Astrocyte (in vitro differentiated cells and primary cell): Measurements from ENCODE around the gene SLC10A3. TPM values are rescaled to one million over a fixed set of nuclear protein-coding genes. Genes with fewer than 3 reads are reported as not detected.

Experiments used
- DNase-seq: peaks from one replicate; pipeline ENCODE4 v3.0.0-alpha.2; 2010; ENCODE audit warnings: low read depth
- FAIRE-seq: peaks from 2 replicates; lab custom pipeline; 2011; peaks lifted over from hg19 to GRCh38; lab: Jason Lieb, UNC
- H2AFZ ChIP-seq: 2 replicates; pipeline ENCODE4 v1.6.0; 2012; ENCODE audit warnings: low read depth, low read length, inconsistent platforms
- H3K27ac ChIP-seq: 2 replicates; pipeline ENCODE4 v1.5.1; 2011; ENCODE audit warnings: low read depth, low read length, inconsistent platforms
- H3K27me3 ChIP-seq: 2 replicates; pipeline ENCODE4 v1.6.0; 2011; ENCODE audit warnings: low read length, inconsistent platforms; ENCODE audit not compliant: insufficient read depth
- H3K36me3 ChIP-seq: 2 replicates; pipeline ENCODE4 v1.5.1; 2011; ENCODE audit warnings: low read length, inconsistent platforms; ENCODE audit not compliant: insufficient read depth
- H3K4me1 ChIP-seq: 2 replicates; pipeline ENCODE4 v1.5.1; 2011; ENCODE audit warnings: low read length, inconsistent platforms; ENCODE audit not compliant: insufficient read depth
- H3K4me2 ChIP-seq: 2 replicates; pipeline ENCODE4 v1.6.0; 2012; ENCODE audit warnings: low read length, inconsistent platforms
- H3K4me3 ChIP-seq: 2 replicates; pipeline ENCODE4 v1.5.1; 2011; ENCODE audit warnings: low read depth, mild to moderate bottlenecking, low read length, inconsistent platforms; ENCODE audit not compliant: insufficient read depth
- H3K79me2 ChIP-seq: 2 replicates; pipeline ENCODE4 v1.6.0; 2012; ENCODE audit warnings: mild to moderate bottlenecking, low read length, inconsistent platforms; ENCODE audit not compliant: insufficient read depth
- H3K9ac ChIP-seq: 2 replicates; pipeline ENCODE4 v1.6.0; 2012; ENCODE audit warnings: mild to moderate bottlenecking, low read length, inconsistent platforms
- H3K9me3 ChIP-seq: 2 replicates; pipeline ENCODE4 v1.5.1; 2012; ENCODE audit warnings: low read depth, mild to moderate bottlenecking, low read length, inconsistent platforms; ENCODE audit not compliant: insufficient read depth
- H4K20me1 ChIP-seq: 2 replicates; pipeline ENCODE4 v1.6.0; 2012; ENCODE audit warnings: low read length, inconsistent platforms; ENCODE audit not compliant: insufficient read depth
- H3K27ac Mint-ChIP-seq: one replicate; pipeline ENCODE4 v1.8.0; 2021; ENCODE audit warnings: mild to moderate bottlenecking, mixed read lengths; ENCODE audit not compliant: unreplicated experiment
- H3K27me3 Mint-ChIP-seq: one replicate; pipeline ENCODE4 v1.8.0; 2021; ENCODE audit warnings: low read depth, mixed read lengths; ENCODE audit not compliant: unreplicated experiment
- H3K36me3 Mint-ChIP-seq: one replicate; pipeline ENCODE4 v1.8.0; 2021; ENCODE audit warnings: low read depth, mixed read lengths; ENCODE audit not compliant: unreplicated experiment
- H3K4me1 Mint-ChIP-seq: one replicate; pipeline ENCODE4 v1.8.0; 2021; ENCODE audit warnings: low read depth, mixed read lengths; ENCODE audit not compliant: unreplicated experiment
- H3K4me3 Mint-ChIP-seq: one replicate; pipeline ENCODE4 v1.8.0; 2021; ENCODE audit warnings: mild to moderate bottlenecking, moderate library complexity, mixed read lengths; ENCODE audit not compliant: unreplicated experiment
- H3K9me3 Mint-ChIP-seq: one replicate; pipeline ENCODE4 v1.8.0; 2021; ENCODE audit warnings: mild to moderate bottlenecking, mixed read lengths; ENCODE audit not compliant: unreplicated experiment
- CTCF ChIP-seq: IDR thresholded peaks from 2 replicates; pipeline ENCODE4 v1.5.1; 2011; ENCODE audit warnings: low read depth, mild to moderate bottlenecking, inconsistent platforms, low read length, moderate library complexity; ENCODE audit not compliant: insufficient read depth
- EZH2 ChIP-seq: IDR thresholded peaks from 2 replicates; pipeline ENCODE4 v1.6.1; 2012; ENCODE audit warnings: mild to moderate bottlenecking, low read length, inconsistent platforms; ENCODE audit not compliant: insufficient read depth
- total RNA-seq: library from RNA; stranded (reverse); gene quantifications from 2 replicates; pipeline ENCODE4 v1.2.1, GENCODE V29; 2021

SLC10A3 gene
- total RNA-seq, 1 donor from 2014 or later, result 24.4 TPM

DNA sequence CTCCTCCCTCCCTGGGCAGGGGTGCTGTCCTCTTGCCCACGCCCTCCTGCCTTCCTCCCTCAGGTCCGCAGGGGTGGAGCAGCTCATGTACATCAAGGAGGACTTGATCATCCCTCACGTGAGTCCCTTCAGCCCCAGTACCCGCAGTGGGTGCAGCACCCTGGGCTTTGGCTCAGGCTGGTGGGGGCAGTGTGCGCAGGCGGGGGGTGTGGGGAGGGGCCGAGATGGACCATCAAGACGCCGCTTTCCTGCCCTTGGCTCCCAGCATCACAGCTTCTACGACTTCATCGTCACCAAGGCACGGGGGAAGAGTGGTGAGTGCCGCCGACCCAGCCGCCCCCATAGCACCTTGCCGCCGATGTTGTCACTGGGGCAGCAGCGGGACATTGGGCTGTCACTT lies 40.8 kb downstream of the SLC10A3 start:
- Histone ChIP-seq H3K9me3 (no peaks in the 10 kb centered on the region), H2AFZ (no peak overlapping the region), H3K27me3 (no peaks in the 10 kb centered on the region), H3K36me3 (no peaks in the 10 kb centered on the region), H4K20me1 (peaks cover 19% of the 10 kb centered on the region), H3K27ac (no peak overlapping the region), H3K9ac (no peak overlapping the region), H3K4me1 (peaks cover 15% of the 10 kb centered on the region), H3K79me2 (peaks cover 25% of the 10 kb centered on the region), H3K4me3 (no peak overlapping the region), H3K4me2 (no peak overlapping the region)
- DNase-seq (no peak), FAIRE-seq (no peak)
- Mint-ChIP-seq H3K27ac (no peak overlapping the region), H3K36me3 (peaks cover 6% of the 10 kb centered on the region), H3K4me3 (no peak overlapping the region), H3K9me3 (peaks cover 1% of the 10 kb centered on the region), H3K27me3 (no peaks in the 10 kb centered on the region), H3K4me1 (no peaks in the 10 kb centered on the region)
- TF ChIP-seq EZH2 (no peak), CTCF (no peak)

GRCh38 chrX:154448484-154448883 lies 41.9 kb downstream of the SLC10A3 start:
- no peak overlapping the region for H3K27ac Mint-ChIP-seq

More at GRCh38 chrX:154448484-154448883, 41.9 kb downstream of the SLC10A3 start:
- no peak overlapping the region for H3K4me3 ChIP-seq
- no peak for FAIRE-seq
- Mint-ChIP-seq H3K27me3 (no peaks in the 10 kb centered on the region), H3K9me3 (no peaks in the 10 kb centered on the region), H3K36me3 (peaks cover 2% of the 10 kb centered on the region), H3K4me3 (no peak overlapping the region), H3K4me1 (no peaks in the 10 kb centered on the region)
- H3K27ac ChIP-seq, result no peak overlapping the region
- TF ChIP-seq CTCF (no peak), EZH2 (no peak)
- no peak overlapping the region for H2AFZ ChIP-seq
- H3K36me3 ChIP-seq, result no peaks in the 10 kb centered on the region
- H3K79me2 ChIP-seq, result peaks cover 30% of the 10 kb centered on the region
- no peak overlapping the region for H3K4me2 ChIP-seq
- no peak for DNase-seq
- H3K4me1 ChIP-seq, result peaks cover 17% of the 10 kb centered on the region
- no peaks in the 10 kb centered on the region for H3K27me3 ChIP-seq
- H3K9me3 ChIP-seq, result no peaks in the 10 kb centered on the region
- H4K20me1 ChIP-seq, result peaks cover 19% of the 10 kb centered on the region
- H3K9ac ChIP-seq, result no peak overlapping the region
